DMS153 (cell line): Measurements from ENCODE around the gene CHRDL1.
"Not testable (repeated sequence)": the region's sequence is repeated elsewhere in the genome, so short reads cannot be mapped to it uniquely, and the experiment has no call there.

Experiments
- DNase-seq: peaks from one replicate; lab custom pipeline; 2025; lab: John Stamatoyannopoulos, UW

The CHRDL1 gene, protein sequence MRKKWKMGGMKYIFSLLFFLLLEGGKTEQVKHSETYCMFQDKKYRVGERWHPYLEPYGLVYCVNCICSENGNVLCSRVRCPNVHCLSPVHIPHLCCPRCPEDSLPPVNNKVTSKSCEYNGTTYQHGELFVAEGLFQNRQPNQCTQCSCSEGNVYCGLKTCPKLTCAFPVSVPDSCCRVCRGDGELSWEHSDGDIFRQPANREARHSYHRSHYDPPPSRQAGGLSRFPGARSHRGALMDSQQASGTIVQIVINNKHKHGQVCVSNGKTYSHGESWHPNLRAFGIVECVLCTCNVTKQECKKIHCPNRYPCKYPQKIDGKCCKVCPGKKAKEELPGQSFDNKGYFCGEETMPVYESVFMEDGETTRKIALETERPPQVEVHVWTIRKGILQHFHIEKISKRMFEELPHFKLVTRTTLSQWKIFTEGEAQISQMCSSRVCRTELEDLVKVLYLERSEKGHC

GRCh38 chrX:110795645-110796406 lies at the start of gene CHRDL1:
CHRDL1 (minus strand) TSS chrX:110795817; CDS start chrX:110792181, 3,636 bp downstream.
- DNase-seq: no peak

GRCh38 chrX:110836982-110837381 lies 41.4 kb upstream of the CHRDL1 start:
- DNase-seq: no peak

GRCh38 chrX:110836451-110836850 lies 40.8 kb upstream of the CHRDL1 start:
- no peak for DNase-seq

GRCh38 chrX:110836001-110836400 lies 40.4 kb upstream of the CHRDL1 start:
- DNase-seq: no peak

GRCh38 chrX:110825972-110826371 lies 30.4 kb upstream of the CHRDL1 start:
- no peak for DNase-seq

GRCh38 chrX:110816543-110816942 lies 20.9 kb upstream of the CHRDL1 start:
- not testable (repeated sequence) for DNase-seq

DNA sequence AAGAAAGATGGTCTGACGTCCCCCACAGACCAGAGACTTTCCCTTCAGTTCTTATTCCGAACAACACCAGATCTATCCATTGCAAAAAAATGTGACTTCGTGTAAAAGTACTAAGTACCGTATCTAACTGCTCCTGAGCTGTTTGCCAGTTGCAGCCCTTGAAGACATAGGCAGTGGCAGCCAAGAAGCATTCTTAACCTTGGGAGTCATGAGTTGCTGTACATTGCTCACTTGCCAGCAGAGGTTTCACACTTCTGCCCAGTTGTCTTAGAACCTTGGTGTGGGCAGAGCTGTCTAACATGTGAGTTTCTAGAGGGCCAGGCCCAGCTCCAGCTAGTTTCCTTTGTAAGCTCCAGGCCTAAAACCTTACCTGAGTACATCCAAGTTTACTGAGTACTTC lies 10.5 kb upstream of the CHRDL1 start:
- no peak for DNase-seq

DNA sequence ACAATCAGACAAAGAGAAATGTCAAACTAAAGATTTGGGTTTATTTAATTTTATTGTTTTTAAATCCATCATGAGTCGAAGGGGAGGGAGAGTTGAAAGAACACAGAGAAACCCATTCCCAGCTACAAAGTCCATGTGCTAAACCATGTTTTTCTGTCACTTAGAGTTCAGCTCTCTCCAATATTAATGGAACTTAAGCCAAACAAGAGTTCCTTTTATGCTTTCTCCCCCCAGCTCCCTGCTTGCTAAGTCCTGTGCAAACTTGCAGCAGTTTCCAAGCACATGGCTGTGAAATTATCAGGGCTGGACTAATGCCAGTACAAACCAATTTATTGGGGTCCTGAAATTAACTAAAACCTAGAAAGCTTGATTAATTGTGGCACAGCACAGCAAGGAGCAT lies 9.7 kb upstream of the CHRDL1 start:
- DNase-seq: no peak

DNA sequence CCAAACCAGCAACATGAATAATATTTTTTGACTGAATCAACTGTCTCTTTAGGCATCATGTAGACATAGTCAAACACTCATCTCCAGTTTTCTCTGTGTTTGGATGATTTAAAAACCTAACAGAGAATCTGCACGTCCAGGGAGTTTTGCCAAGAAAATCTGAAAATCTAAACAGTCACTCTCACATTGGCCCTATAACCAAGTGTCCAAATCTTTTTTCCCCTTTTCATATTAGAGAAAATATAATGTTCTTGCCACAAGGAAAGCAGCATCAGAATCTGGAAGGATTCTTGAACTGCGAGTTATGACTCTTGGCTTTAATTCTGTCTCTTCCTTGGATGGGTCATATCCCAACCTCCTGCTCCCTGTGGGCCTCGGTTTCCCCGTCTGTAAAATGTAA lies 8.8 kb upstream of the CHRDL1 start:
- no peak for DNase-seq

DNA sequence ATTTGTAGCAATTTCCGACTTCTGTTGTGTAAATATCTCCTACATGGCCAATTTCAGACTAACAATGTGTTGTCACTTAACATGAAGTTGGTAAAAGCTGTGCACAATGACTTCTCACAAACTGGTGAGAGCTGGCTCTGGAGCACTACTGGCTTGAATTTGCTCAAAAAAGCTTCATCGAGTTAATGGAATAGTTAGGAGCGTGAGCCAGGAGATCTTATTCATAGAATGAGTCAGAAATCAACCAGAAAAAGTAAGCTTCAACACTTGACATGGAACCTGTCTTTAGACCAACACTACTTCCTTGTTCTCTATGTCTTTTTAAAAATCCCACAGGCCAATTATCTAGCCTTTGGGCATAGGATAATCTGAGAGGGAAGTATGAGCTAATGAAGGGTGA lies 7.9 kb upstream of the CHRDL1 start:
- DNase-seq: no peak

- DNase-seq: no peak
Observed at GRCh38 chrX:110796407-110796697, 735 bp upstream of the CHRDL1 start.

GRCh38 chrX:110794601-110795000 lies 1.0 kb downstream of the CHRDL1 start:
- no peak for DNase-seq

- no peak for DNase-seq
Observed at GRCh38 chrX:110791071-110791470, 4.5 kb downstream of the CHRDL1 start.

DNA sequence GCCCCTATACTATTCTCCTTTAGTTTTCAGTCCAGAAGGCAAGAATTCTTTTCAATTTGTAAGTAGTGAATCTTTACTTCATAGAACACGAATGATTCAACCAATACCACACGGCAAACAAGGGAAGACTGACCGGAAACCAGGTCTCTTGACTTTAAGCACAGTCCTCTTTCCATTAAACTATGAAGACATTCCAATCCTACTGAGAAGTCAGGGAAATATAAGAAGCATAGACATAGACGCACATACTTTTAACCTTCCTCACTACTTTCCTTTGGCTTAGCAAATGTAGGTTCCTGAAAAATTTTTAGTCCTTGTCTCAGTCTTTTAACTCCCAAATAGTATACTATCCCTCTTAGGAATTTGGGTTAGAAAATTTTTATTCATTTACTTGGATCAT lies 9.1 kb downstream of the CHRDL1 start:
- no peak for DNase-seq

DNA sequence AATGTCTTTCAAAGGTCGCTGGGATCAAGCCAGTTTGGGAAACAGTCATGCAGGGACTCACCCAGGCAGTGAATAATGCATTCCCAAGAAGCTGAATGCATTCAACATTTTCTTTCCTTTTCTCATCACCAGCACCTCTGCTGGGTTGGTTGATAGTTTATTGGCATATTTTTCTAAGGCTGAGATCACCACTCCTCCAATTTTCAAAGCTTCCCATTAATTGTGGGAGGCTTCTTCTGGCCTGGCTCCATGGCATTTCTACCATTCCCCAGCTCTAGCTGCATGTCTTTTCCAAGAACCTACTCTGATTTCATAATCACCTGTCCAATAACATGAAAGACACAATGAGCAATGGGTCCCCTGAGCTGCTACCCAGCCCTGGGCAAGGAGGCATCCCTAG lies 35.8 kb downstream of the CHRDL1 start:
- DNase-seq: no peak

- DNase-seq: no peak
Observed at GRCh38 chrX:110758781-110759422, 36.7 kb downstream of the CHRDL1 start.

DNA sequence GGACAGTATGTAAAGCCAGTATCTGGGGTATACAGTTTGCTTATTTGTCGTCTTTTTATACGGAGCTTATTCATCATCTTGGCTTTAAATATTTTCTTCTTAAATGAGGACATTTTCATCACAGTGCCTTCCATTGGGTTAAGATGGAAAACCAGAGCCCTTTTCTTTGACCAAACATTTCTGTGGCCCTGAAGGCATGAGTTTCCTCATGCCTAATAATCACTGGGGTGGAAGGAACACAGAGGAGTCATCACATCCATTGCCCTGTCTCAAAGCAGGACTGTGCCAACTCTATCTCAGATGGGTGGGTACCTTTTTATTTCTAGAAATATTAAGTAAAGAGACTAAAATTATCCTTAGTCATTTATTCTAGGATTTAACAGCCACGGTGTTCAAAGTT lies 40.0 kb downstream of the CHRDL1 start:
- DNase-seq: no peak

DNA sequence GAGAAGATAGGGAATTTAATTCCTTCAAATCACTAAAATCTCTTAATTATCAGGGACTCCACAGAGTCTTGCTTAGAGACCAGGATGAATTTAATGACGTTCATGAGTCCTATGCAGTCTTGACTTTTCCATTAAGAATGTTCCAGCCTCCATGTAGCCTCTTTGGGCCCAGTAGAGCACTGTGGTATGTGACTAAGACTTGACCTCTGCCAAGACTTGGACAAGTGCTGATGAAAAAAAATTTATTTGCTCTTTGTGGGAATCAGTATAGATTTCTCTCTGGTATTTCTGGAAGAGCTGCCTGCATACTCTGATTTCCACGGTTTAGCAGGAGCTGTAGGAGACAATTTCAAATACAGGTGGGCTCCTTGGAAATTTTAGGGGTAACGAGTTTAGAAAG lies 40.6 kb downstream of the CHRDL1 start:
- no peak for DNase-seq

DNA sequence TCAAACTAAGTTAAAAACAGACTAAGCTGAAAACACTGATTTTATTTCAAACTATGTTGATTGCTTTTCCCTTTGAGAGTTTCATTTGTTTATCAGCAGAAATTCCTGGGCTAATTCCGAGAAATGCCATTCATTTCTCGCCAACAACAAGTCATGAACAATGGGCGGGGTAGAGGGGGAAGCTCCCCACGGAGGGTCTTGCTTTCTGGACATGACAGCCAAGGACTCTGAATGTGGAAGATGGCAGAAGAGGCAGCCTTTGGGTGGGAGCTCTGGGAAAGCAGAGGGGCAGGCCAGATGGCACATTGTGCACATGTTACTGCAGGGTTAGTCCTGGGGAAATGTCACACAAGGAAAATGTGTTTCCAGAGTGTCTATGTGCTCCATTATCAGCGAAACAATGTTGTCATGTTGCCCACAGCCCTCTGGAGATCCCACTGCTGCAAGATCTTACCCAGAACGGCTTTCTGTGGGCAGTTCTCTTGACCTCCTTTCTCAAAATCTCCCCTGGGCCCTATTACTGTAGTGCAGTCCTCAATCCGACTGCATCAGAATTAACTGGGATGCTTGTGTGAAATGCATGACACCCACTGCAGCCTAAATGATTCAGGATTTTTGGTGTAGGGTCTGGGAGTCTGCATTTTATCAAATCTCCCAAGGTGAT lies 45.0 kb downstream of the CHRDL1 start:
- no peak for DNase-seq

- no peak for DNase-seq
Observed at GRCh38 chrX:110748256-110748806, 47.3 kb downstream of the CHRDL1 start.

GRCh38 chrX:110746014-110746413 lies 49.6 kb downstream of the CHRDL1 start:
- no peak for DNase-seq

GRCh38 chrX:110745288-110745687 lies 50.3 kb downstream of the CHRDL1 start:
- no peak for DNase-seq
